C4-2B (cell line): ENCODE measurements around the gene STAMBPL1.
A peak's percentile ranks its signal among the peaks of the same experiment; 100 is the strongest.

Experiments
- H3K27ac ChIP-seq: fragments of 450-650 bp; 2 replicates; pipeline ENCODE4 v1.5.1; 2017
- ZFX ChIP-seq: fragments of 450-650 bp; IDR thresholded peaks from 2 replicates; pipeline ENCODE4 v1.6.1; 2017
- TF ChIP-seq, protein P1 (sequence below): fragments of 450-650 bp; conservative IDR thresholded peaks from 2 replicates; pipeline ENCODE4 v1.5.1; 2017; ENCODE audit warnings: mild to moderate bottlenecking

STAMBPL1 gene

DNA sequence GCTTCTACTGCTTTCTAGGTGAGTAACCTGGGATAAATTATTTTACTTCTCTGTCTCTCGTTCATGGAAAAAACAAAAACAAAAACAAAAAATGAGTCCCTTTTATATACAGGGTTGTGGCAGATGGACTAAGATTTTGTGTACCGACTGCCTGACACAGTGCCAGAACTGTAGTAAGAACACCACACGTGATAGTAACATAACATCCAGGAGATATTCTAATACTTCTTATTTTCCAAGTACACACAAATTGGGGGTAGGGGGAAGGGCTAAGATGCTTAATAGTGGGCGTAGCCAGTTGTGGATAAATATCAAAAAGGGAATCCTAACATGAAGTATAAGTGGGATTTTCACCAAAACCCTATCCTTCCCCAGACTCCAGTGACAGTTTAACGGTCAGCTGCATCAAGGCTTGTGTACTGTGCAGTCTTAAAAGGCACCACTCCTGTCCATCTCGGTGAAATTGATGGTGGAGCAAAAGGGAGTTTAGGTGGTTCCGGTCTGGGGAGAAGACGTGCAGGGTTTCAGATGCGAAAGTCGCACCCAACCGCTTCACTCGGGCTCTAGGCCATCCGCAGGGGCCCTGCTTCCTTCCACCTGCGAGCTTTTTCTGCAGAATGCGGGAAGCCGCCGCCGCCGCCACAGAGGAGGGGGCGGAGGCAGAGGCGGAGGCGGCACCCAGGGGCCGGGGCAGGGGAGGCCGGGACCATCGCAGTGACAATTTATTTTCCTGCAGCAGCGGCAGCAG, at the start of gene STAMBPL1:
Gene STAMBPL1 (plus strand): TSS at position 712 of the 748 bp plus-strand sequence. CDS start 21,464 bp downstream, outside the sequence.
- peak within 1 kb of the TSS; percentile 88 for H3K27ac ChIP-seq
- no peak for TF ChIP-seq ZFX
- TF ChIP-seq, protein P1, sequence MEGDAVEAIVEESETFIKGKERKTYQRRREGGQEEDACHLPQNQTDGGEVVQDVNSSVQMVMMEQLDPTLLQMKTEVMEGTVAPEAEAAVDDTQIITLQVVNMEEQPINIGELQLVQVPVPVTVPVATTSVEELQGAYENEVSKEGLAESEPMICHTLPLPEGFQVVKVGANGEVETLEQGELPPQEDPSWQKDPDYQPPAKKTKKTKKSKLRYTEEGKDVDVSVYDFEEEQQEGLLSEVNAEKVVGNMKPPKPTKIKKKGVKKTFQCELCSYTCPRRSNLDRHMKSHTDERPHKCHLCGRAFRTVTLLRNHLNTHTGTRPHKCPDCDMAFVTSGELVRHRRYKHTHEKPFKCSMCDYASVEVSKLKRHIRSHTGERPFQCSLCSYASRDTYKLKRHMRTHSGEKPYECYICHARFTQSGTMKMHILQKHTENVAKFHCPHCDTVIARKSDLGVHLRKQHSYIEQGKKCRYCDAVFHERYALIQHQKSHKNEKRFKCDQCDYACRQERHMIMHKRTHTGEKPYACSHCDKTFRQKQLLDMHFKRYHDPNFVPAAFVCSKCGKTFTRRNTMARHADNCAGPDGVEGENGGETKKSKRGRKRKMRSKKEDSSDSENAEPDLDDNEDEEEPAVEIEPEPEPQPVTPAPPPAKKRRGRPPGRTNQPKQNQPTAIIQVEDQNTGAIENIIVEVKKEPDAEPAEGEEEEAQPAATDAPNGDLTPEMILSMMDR = no peak

DNA sequence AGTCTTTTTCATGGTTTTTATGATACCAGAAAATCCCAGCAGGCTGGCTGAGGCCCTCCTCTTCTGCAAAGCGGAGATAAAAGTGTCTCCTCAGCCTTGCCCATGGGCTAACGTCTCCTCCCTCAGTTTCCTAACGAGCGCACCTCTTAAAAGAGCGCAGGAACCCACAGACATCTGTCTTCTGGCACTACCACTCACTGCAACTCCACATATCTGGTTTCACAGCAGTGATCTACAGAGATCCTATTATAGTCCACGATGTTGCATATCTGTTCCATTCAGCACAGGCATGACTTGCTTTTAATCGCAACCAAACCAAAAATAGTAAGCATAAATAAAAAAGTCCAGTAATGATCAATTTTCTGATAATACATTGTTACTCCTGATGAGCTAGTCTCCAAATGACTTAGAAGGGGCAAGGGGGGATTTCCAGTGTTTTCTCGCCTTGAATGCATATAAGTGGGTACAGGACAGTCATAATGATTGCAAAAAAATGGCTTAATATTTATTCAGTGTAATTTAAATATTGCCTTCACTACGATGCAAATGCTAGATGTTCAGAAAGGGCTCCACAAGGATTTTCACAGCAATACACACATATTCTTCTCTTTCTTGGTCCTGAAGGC, 49.3 kb upstream of the STAMBPL1 start:
- no peak overlapping the region for H3K27ac ChIP-seq
- TF ChIP-seq ZFX = no peak
- TF ChIP-seq, protein P1 = no peak

DNA sequence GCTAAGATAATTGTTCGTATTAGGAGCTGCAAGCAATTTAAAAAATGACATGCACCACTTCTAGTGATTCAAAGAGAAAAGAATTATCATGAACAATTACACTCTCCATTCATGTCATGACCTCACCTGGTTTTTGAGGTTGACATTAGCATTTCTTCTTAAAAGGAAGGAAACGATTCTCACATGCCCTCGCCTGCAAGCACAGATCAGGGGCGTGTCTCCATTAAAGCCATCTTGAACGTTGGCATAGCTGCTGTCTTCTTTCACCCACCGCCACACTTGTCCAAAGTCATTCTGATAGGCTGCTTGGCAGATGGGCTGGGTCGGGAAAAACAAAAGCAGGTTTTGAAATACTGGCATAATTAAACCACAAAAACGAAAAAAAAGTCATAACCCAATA, 48.3 kb upstream of the STAMBPL1 start:
- no peak overlapping the region for H3K27ac ChIP-seq
- TF ChIP-seq, protein P1 = no peak
- no peak for TF ChIP-seq ZFX

DNA sequence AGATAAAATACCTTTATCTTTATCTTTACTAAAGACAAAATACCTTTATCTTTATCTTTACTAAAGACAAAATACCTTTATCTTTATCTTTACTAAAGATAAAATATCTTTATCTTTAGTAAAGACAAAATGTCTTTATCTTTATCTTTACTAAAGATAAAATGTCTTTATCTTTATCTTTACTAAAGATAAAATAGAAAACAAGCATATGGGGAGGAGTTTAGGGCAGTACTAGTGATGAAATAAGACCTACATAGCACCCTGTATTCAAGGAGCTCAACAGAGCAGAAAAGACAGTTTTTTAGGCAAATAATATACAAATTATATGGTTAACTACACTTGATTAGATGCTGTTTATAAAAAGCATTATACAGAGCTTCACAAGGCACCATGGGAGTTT, 47.7 kb upstream of the STAMBPL1 start:
- H3K27ac ChIP-seq = no peak overlapping the region
- TF ChIP-seq ZFX = no peak
- TF ChIP-seq, protein P1 = no peak

DNA sequence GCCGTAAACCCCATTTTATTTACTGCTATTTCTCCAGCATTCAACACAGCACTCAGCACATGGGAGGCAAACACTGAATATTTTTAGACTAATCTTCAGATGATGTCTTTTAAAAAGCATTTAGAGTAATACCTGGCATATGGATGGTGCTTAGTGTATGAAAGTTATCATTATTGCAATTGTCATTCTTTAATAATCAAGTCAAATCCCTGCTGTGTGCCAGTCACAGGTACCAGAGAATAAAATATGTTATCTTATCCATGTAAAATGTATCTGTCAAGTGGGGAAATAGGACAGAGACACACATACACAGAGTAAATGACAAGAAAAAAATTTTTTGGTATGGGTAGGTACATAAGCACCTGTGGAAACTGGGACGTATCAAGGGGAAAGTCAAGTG, 46.9 kb upstream of the STAMBPL1 start:
- H3K27ac ChIP-seq = no peak overlapping the region
- TF ChIP-seq, protein P1 = no peak
- TF ChIP-seq ZFX = no peak

DNA sequence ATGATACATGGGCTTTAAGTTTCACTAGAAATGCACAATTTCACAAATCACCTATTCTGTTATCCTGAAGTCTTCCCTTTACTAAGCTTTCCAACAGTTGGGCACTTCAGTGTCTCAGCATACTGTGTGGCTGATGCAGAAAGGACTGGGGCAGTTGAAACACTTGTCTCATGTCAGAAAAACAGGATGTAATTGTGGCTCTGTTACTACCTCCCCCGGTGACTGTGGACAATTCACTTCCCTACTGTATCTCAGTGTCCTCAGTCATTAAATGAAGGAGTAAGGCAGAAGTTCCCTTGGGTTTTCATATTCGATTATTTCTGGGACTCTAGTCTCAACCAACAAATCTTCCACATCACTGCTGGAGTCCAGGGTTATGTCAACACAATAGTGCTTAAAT, 46.3 kb upstream of the STAMBPL1 start:
- TF ChIP-seq ZFX = no peak
- TF ChIP-seq, protein P1 = no peak
- H3K27ac ChIP-seq = no peak overlapping the region

DNA sequence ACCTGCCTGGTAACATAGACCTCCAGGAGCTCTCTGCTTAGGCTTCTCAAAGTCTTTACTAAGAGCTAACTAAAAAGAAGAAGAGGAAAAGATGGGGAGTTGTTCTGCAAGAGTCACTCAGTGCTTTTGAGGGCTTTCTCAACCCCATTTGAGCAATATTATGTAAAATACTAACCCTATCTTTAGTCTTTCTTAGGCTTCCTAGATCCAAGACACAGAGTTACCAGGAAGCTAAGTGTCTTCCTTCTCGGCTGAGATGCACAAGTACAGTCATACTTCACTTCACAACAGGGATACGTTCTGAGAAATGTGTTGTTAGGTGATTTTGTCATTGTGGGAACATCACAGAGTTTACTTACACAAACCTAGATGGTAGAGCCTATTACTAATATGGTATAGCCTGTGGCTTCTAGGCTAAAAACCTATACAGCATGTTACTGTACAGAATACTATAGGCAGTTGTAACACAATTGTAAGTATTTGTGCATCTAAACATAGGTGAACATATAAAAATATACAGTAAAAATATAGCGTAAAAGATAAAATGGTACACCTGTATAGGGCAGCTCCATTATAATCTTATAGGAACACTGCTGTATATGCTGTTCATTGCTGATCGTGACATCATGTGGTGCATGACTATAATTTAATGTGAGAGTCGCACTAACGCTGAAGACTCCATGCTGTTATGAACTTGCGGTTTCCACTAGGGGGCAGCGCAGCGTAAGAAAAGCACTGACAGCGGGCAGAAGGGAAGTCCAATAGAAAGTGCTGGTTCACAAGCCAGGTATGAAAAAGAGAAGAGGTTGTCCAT, 44.7 kb upstream of the STAMBPL1 start:
- H3K27ac ChIP-seq = no peak overlapping the region

More for the DNA sequence above, 44.7 kb upstream of the STAMBPL1 start:
- no peak for TF ChIP-seq ZFX
- TF ChIP-seq, protein P1 = peak; percentile 73
